NB4 (cell line): ENCODE measurements around the gene DIP2C.

Experiments used
- DNase-seq: peaks from one replicate; pipeline ENCODE4 v3.0.0; 2010; ENCODE audit warnings: low read depth
- H3K4me3 ChIP-seq: one replicate; pipeline ENCODE4 v1.5.1; 2011; ENCODE audit warnings: mild to moderate bottlenecking, low read depth, low read length, moderate library complexity
- MYC ChIP-seq: IDR thresholded peaks from 2 replicates; pipeline ENCODE4 v1.6.1; 2011; ENCODE audit warnings: low read depth, low read length
- POLR2A ChIP-seq: IDR thresholded peaks from 2 replicates; pipeline ENCODE4 v1.6.1; 2011; ENCODE audit warnings: mild to moderate bottlenecking; ENCODE audit not compliant: insufficient read length; ENCODE audit errors: extremely low read depth
- TF ChIP-seq, protein P1 (sequence below): IDR thresholded peaks from 2 replicates; pipeline ENCODE4 v1.6.1; 2011; ENCODE audit warnings: low read depth, low read length
- TF ChIP-seq, protein P2 (sequence below): IDR thresholded peaks from one replicate; pipeline ENCODE4 v1.5.1; 2012; ENCODE audit warnings: low read depth, low read length

Gene DIP2C

DNA sequence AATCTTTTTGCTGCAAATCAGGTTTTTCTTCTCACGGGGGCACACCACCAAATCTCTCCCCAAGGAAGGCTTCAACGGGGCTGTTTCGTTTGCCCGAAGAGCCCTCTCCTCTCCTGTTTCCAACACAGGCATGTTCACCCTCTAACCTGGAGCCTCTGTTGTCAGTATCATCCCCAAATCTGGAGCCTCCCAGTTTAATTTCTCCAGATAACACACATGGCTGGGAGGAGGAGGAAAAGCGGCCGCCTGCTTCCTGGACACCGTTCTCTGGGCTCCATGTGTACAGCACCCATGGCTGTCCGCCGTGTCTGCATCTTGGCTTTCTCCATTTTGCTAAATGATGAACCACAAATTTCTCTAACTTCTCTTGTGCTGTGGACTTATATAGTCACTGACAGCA, 214.5 kb downstream of the DIP2C start:
- DNase-seq: no peak
- no peak overlapping the region for H3K4me3 ChIP-seq
- no peak for TF ChIP-seq MYC
- TF ChIP-seq, protein P1, sequence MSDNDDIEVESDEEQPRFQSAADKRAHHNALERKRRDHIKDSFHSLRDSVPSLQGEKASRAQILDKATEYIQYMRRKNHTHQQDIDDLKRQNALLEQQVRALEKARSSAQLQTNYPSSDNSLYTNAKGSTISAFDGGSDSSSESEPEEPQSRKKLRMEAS: no peak
- TF ChIP-seq POLR2A: no peak
- TF ChIP-seq, protein P2, sequence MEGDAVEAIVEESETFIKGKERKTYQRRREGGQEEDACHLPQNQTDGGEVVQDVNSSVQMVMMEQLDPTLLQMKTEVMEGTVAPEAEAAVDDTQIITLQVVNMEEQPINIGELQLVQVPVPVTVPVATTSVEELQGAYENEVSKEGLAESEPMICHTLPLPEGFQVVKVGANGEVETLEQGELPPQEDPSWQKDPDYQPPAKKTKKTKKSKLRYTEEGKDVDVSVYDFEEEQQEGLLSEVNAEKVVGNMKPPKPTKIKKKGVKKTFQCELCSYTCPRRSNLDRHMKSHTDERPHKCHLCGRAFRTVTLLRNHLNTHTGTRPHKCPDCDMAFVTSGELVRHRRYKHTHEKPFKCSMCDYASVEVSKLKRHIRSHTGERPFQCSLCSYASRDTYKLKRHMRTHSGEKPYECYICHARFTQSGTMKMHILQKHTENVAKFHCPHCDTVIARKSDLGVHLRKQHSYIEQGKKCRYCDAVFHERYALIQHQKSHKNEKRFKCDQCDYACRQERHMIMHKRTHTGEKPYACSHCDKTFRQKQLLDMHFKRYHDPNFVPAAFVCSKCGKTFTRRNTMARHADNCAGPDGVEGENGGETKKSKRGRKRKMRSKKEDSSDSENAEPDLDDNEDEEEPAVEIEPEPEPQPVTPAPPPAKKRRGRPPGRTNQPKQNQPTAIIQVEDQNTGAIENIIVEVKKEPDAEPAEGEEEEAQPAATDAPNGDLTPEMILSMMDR: no peak

DNA sequence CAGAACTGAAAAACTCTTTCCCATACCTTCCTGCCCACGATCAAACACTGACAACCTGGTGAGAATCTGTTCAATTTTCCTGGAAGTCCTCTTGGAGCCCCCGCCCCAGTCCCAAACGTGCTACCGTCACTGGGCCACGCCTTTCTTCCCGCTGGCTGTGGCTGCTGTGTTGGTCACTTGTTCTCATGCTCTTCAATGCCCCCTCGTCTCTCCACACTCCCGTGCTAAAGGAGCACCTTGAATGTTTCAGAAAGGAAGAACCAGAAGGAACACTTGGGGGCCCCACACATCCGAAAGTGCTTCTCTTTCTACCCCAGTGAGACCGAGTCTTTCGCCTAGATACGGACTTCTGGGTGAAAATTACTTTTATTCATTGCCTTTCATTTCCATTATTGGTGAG, 215.1 kb downstream of the DIP2C start:
- no peak overlapping the region for H3K4me3 ChIP-seq
- no peak for DNase-seq
- TF ChIP-seq, protein P1: no peak
- no peak for TF ChIP-seq MYC

DNA sequence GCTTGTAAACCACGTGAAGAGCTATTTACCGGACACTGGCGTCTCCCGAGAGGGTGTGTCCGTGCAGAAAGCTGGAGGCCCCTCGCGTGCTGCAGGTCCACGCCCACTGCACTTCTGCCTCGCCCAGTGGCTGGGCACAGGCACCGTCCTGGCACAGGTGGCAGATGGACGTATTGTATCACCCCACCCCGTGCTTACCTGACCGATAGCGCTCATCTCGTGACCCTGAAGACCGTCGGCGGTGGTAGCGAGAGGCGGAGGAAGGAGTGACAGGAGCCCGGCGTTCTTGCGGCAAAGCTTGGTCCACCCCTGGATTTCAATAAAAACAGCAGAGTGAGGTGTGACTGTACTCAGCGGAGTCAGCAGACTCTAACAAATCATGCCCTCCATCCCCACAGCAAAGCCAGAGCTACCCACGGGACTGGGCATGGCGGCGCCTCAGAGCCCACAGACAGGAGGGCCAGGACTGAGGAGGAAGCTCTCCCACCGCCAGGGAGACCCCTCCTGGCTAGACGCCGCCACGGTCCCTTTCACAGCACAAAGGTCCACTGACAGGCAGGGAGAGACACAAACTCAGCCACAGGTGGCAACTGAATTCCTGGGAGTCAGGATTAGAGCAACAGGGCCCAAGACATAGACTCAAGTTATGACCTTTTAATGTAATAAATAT, 217.1 kb downstream of the DIP2C start:
- TF ChIP-seq, protein P1: no peak
- TF ChIP-seq POLR2A: no peak
- TF ChIP-seq, protein P2: no peak
- TF ChIP-seq MYC: no peak
- H3K4me3 ChIP-seq: no peak overlapping the region
- no peak for DNase-seq

DNA sequence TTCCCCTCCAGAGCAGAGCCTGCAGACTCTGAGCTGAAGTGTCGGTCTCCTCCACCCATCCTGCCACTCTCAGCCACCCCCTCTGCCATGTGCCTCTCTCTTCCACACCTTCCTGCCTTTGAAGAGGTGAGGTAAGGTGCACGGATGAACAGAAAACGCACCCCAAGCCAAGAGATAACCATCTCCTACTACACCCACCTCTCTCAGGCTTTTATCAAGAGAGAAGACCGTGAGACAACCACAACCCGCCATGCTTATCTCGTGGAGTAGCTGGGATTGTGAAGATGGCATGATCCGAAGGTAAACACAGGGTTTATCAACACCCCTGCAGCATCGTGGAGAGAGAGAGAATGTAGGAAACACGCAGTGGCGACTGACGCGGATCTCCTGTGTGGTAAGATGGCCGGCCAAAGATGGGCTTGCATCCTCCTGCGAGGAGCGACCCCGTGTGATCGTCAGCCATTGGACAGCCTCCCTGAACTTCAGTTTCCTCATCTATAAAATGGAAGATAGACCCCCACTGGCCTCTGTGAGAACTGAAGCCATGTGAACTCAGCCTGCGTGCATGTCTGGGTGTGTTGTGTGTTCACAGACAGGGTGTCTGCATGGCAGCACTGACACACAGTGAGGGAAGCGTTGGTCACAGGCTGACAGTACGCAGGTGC, 219.0 kb downstream of the DIP2C start:
- no peak for DNase-seq
- no peak for TF ChIP-seq MYC
- TF ChIP-seq POLR2A: no peak
- TF ChIP-seq, protein P1: no peak
- TF ChIP-seq, protein P2: no peak
- no peak overlapping the region for H3K4me3 ChIP-seq

DNA sequence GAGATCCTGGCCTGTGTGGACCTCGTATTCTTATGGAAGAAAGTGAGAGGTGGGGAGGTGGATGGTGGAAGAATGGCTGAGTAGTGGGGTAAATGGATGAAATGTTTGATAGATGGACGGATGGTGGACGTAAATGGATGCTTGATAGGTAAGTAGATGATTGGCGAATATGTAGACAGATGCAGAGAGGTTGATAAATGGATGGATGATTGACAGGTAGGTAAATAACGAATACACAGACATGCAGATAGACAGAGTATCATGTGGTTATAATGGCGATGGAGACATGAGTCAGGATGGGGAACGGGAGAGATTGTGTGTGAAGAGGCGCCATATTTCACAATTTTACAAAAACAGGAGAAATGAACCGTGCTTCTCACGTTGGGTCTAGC, 219.5 kb downstream of the DIP2C start:
- no peak overlapping the region for H3K4me3 ChIP-seq
- DNase-seq: no peak
- TF ChIP-seq POLR2A (no peak), MYC (no peak)
- TF ChIP-seq, protein P2: no peak
- TF ChIP-seq, protein P1: no peak

DNA sequence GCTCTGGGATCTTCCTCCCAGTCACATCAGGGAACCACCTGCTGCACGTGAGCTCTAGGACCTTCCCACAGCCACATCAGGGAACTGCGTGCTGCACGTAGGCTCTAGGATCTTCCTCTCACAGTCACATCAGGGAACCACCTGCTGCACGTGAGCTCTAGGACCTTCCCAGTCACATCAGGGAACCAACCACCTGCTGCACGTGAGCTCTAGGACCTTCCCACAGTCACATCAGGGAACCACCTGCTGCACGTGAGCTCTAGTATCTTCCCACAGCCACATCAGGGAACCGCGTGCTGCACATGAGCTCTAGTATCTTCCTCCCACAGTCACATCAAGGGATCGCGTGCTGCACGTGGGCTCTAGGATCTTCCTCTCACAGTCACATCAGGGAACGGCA, 229.7 kb downstream of the DIP2C start:
- TF ChIP-seq MYC: no peak
- TF ChIP-seq, protein P1: no peak
- TF ChIP-seq, protein P2: no peak
- no peak for TF ChIP-seq POLR2A
- H3K4me3 ChIP-seq: no peak overlapping the region
- no peak for DNase-seq
